ENCODE measurements around the gene HOXC12. TPM values are rescaled to one million over a fixed set of nuclear protein-coding genes. Genes with fewer than 3 reads are reported as not detected.

The HOXC12 gene
- total RNA-seq, 2 donors from 2014 or later = not detected

- H3K4me1 ChIP-seq = peaks cover 0 to 28% of the 10 kb centered on the region in 2 donors
- H3K36me3 ChIP-seq = no peaks in the 10 kb centered on the region
- H3K27me3 ChIP-seq = peaks cover 80 to 94% of the 10 kb centered on the region in 2 donors
- H3K4me3 ChIP-seq = peak overlapping the region in 1 of 2 donors; percentile 1
- no peak for TF ChIP-seq CTCF (IDR thresholded peaks at IDR 0.05)
- H3K27ac ChIP-seq = no peak overlapping the region
- no peak for DNase-seq (ENCODE audit: low spot score)
- H3K9me3 ChIP-seq = no peaks in the 10 kb centered on the region
Measured at GRCh38 chr12:53985994-53986685, 31.4 kb downstream of the HOXC12 start.

- Histone ChIP-seq H3K4me3 (no peak overlapping the region), H3K27me3 (peaks cover 79 to 96% of the 10 kb centered on the region in 2 donors), H3K9me3 (no peaks in the 10 kb centered on the region), H3K4me1 (peaks cover 0 to 28% of the 10 kb centered on the region in 2 donors), H3K27ac (no peak overlapping the region), H3K36me3 (no peaks in the 10 kb centered on the region)
- no peak for DNase-seq (ENCODE audit: low spot score)
- no peak for TF ChIP-seq CTCF (IDR thresholded peaks at IDR 0.05)
Measured at GRCh38 chr12:53986686-53987483, 32.2 kb downstream of the HOXC12 start.

GRCh38 chr12:53987787-53988230 is 33.1 kb downstream of the HOXC12 start:
- DNase-seq (ENCODE audit: low spot score) = no peak
- TF ChIP-seq CTCF (IDR thresholded peaks at IDR 0.05) = no peak
- no peak overlapping the region for H3K4me3 ChIP-seq
- peaks cover 0 to 28% of the 10 kb centered on the region in 2 donors for H3K4me1 ChIP-seq
- no peaks in the 10 kb centered on the region for H3K9me3 ChIP-seq
- no peak overlapping the region for H3K27ac ChIP-seq
- H3K36me3 ChIP-seq = no peaks in the 10 kb centered on the region
- peaks cover 77 to 95% of the 10 kb centered on the region in 2 donors for H3K27me3 ChIP-seq

GRCh38 chr12:53988541-53989226 is 34.0 kb downstream of the HOXC12 start:
- Histone ChIP-seq H3K36me3 (no peaks in the 10 kb centered on the region), H3K4me1 (peaks cover 0 to 28% of the 10 kb centered on the region in 2 donors), H3K27ac (no peak overlapping the region), H3K4me3 (no peak overlapping the region), H3K27me3 (peaks cover 77 to 95% of the 10 kb centered on the region in 2 donors), H3K9me3 (no peaks in the 10 kb centered on the region)
- TF ChIP-seq CTCF (IDR thresholded peaks at IDR 0.05) = no peak
- no peak for DNase-seq (ENCODE audit: low spot score)

GRCh38 chr12:53989227-53990113 is 34.8 kb downstream of the HOXC12 start:
- peaks cover 0 to 30% of the 10 kb centered on the region in 2 donors for H3K4me1 ChIP-seq
- DNase-seq (ENCODE audit: low spot score) = no peak
- peaks cover 74 to 95% of the 10 kb centered on the region in 2 donors for H3K27me3 ChIP-seq
- H3K36me3 ChIP-seq = no peaks in the 10 kb centered on the region
- peak in 1 of 2 donors; percentile 30 for TF ChIP-seq CTCF (IDR thresholded peaks at IDR 0.05)
- no peaks in the 10 kb centered on the region for H3K9me3 ChIP-seq
- no peak overlapping the region for H3K27ac ChIP-seq
- H3K4me3 ChIP-seq = no peak overlapping the region
